ENCODE results near the gene COA8. TPM values are rescaled to one million over a fixed set of nuclear protein-coding genes. Genes with fewer than 3 reads are reported as not detected.
A peak's percentile ranks its signal among the peaks of the same experiment; 100 is the strongest.

Gene COA8
- total and polyA plus RNA-seq, 10 of the 15 experiments (the other 5 are each of a cell fraction or from before 2014, with no cell fraction given): 6.1 to 69.5 (median 25.8) TPM

GRCh38 chr14:103530831-103531230 is 31.9 kb upstream of the COA8 start:
- BruUV-seq (replicated peaks): no TSS peak
- no peaks in the 10 kb centered on the region for H4K20me1 ChIP-seq (ENCODE audit: control insufficient read depth, insufficient read depth)
- H2AFZ ChIP-seq (ENCODE audit: control insufficient read depth, low read depth, low read length): no peak overlapping the region
- no peaks in the 10 kb centered on the region for H3K9me3 ChIP-seq (replicated peaks; ENCODE audit: control insufficient read depth, insufficient read depth, low read length)
- H3K36me3 ChIP-seq (ENCODE audit: control insufficient read depth in 2 of 2, insufficient read depth in 2 of 2, low read length in 1 of 2): peaks cover 0 to 6% of the 10 kb centered on the region in 2 experiments; a peak in 2 of 4 replicates
- POLR2A ChIA-PET: no interaction called here
- H3K4me2 ChIP-seq (ENCODE audit: control insufficient read depth, insufficient read depth): peak overlapping the region; percentile 85; the same call in 1 of the 2 replicates
- H3K9ac ChIP-seq (ENCODE audit: control insufficient read depth, insufficient read depth, low read length): no peak overlapping the region
- H3K27ac ChIP-seq (ENCODE audit: control insufficient read depth, insufficient read depth): no peak overlapping the region
- CTCF ChIA-PET: interaction anchor here (0.6 to 5.3 kb wide), 4 partner anchors 12 to 119 kb away, joined by 3 to 39 read pairs (median 4); no protein-coding TSS in a partner anchor
- ATAC-seq (no peak), FAIRE-seq (no peak), DNase-seq (ENCODE audit: low read depth, low spot score) (no peak)
- H3K27me3 ChIP-seq (replicated peaks in 1 of 2; ENCODE audit: control insufficient read depth in 2 of 2, insufficient read depth in 2 of 2, low read length in 1 of 2): no peaks in the 10 kb centered on the region
- H3K4me1 ChIP-seq (ENCODE audit: control insufficient read depth, insufficient read depth, low read length): peaks cover 25% of the 10 kb centered on the region
- H3K4me3 ChIP-seq: no peak overlapping the region
- WGBS (ENCODE audit: insufficient coverage, insufficient replicate concordance, low lambda C conversion rate, missing lambda C conversion rate): 83% methylated on average over 11 of the region's 11 CpGs
- peaks cover 30% of the 10 kb centered on the region for H3K79me2 ChIP-seq (ENCODE audit: control insufficient read depth, insufficient read depth, low read length)
- intact Hi-C loops (cut with micrococcal nuclease; ENCODE audit: unreplicated experiment): no loop called here
- SMC1A ChIA-PET (ENCODE audit: uncharacterized antibody, unreplicated experiment): interaction anchor here (0.6 to 1.7 kb wide), 3 partner anchors 29 to 345 kb away, joined by 3 to 4 read pairs (median 3); no protein-coding TSS in a partner anchor
- RAD21 ChIA-PET (ENCODE audit: unreplicated experiment): interaction anchor here (1.4 kb wide), 2 partner anchors 10 to 31 kb away, joined by 5 read pairs; partner anchors contain the start of gene BAG5
- TF ChIP-seq BRCA1 (IDR thresholded peaks at IDR 0.05; ENCODE audit: low read depth, low read length) (no peak), PAX5 (IDR thresholded peaks at IDR 0.05; ENCODE audit: borderline replicate concordance, low read depth, low read length) (no peak), CBFB (IDR thresholded peaks at IDR 0.05; ENCODE audit: low read depth) (no peak), ZNF217 (IDR thresholded peaks at IDR 0.05) (no peak), HDGF (IDR thresholded peaks at IDR 0.05) (no peak), MXI1 (IDR thresholded peaks at IDR 0.05; ENCODE audit: low read depth, low read length) (no peak), ZZZ3 (IDR thresholded peaks at IDR 0.05; ENCODE audit: control insufficient read depth, insufficient read length, low read depth) (no peak), REST (IDR thresholded peaks at IDR 0.05; ENCODE audit: low read depth, low read length) (no peak), ETV6 (conservative IDR thresholded peaks at IDR 0.05 in 1 of 2, IDR thresholded peaks at IDR 0.05 in 1 of 2; ENCODE audit: borderline replicate concordance in 1 of 2, low read depth in 1 of 2) (no peak)
- TF ChIP-seq, protein P1, sequence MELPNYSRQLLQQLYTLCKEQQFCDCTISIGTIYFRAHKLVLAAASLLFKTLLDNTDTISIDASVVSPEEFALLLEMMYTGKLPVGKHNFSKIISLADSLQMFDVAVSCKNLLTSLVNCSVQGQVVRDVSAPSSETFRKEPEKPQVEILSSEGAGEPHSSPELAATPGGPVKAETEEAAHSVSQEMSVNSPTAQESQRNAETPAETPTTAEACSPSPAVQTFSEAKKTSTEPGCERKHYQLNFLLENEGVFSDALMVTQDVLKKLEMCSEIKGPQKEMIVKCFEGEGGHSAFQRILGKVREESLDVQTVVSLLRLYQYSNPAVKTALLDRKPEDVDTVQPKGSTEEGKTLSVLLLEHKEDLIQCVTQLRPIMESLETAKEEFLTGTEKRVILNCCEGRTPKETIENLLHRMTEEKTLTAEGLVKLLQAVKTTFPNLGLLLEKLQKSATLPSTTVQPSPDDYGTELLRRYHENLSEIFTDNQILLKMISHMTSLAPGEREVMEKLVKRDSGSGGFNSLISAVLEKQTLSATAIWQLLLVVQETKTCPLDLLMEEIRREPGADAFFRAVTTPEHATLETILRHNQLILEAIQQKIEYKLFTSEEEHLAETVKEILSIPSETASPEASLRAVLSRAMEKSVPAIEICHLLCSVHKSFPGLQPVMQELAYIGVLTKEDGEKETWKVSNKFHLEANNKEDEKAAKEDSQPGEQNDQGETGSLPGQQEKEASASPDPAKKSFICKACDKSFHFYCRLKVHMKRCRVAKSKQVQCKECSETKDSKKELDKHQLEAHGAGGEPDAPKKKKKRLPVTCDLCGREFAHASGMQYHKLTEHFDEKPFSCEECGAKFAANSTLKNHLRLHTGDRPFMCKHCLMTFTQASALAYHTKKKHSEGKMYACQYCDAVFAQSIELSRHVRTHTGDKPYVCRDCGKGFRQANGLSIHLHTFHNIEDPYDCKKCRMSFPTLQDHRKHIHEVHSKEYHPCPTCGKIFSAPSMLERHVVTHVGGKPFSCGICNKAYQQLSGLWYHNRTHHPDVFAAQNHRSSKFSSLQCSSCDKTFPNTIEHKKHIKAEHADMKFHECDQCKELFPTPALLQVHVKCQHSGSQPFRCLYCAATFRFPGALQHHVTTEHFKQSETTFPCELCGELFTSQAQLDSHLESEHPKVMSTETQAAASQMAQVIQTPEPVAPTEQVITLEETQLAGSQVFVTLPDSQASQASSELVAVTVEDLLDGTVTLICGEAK (IDR thresholded peaks at IDR 0.05; ENCODE audit: borderline replicate concordance): no peak
- in situ Hi-C loops (cut with MboI): no loop called here
